ENCODE data around the gene ANO1. TPM values are rescaled to one million over a fixed set of nuclear protein-coding genes. Genes with fewer than 3 reads are reported as not detected.

The ANO1 gene
- total RNA-seq, 2 donors from 2014 or later = 15.9 to 25.6 TPM

DNA sequence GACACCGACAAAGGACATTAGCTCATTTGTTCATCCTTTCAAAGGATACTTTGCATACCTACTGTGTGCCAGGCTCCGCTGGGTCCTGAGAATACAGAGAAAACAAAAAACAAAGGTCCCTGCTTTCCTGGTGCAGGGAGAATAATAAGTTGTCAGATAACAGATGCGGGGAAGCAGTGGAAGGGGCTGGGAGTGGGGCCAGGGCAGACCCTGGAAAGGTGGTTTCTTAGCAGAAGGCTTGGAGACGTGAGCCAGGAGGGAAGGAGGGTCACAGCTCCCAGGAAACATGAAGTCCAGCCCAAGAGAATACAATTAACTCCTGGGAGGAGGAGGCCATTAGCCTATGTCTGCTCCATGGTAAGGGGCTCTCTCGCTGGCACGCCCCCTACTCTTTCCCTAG lies 9.8 kb upstream of the ANO1 start:
- no peak for ATAC-seq
- no peak for DNase-seq
- intact Hi-C loops (cut with DNase I, micrococcal nuclease) = no loop called here

DNA sequence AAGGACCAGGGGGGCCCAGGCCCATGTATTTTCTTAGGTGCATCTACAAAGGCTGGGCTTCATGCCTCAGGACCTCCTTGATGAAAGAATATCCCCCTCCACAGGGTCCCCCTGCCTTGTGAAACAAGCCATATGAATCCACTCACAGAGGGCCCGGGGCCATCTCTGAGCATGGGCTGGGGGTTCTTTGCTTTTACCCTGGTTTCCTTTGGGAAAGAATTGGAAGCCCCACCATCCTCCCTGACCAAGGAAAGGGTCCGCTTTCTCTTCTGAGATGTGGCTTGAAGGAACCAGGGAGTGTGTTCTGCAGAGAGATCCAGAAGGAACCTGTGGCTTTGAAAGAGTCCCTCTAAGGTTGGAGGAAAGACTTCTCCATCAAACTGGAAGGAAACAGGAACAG lies 9.2 kb upstream of the ANO1 start:
- DNase-seq = no peak
- intact Hi-C loops (cut with DNase I, micrococcal nuclease) = no loop called here
- ATAC-seq = no peak

DNA sequence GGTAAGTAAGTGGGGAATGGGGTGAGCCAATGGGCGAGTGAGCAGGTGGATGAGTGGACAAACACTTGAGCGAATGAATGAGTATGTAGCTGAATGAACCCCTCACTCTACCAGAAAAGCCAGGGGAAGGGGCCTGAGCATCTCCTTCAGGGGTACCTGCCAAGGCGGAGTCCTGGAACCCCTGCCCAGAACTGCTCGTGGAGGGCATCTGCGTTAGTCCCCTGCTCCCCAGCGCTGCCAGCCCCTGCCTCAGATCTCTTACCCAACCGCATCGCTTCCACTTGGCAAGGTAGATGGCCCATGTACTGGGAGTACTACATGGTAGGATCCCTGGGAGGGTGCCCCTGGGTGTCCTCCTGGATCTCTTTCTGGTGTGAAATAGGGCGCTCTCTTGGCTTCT lies 7.4 kb upstream of the ANO1 start:
- no peak for ATAC-seq
- intact Hi-C loops (cut with DNase I, micrococcal nuclease) = no loop called here
- peak in 1 of 2 donors; percentile 4 for DNase-seq

DNA sequence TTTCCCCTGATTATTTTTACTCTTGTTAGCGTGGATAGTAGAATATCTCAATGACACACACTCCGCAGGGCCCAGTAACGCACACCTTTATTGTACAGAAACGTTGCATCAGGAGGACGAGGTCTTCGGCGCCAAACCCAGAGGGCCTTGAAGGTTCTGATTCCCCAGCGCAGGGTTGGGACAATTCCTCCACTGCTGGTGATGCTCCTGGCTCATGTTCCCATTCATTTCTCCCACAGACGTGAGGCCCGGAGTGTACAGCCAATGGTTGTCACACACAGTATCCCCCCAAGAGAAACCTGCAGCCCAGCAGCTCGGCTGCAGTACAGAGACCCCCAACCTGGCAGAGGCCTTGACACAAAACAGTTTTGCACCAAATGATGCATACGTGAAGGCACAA lies 6.1 kb upstream of the ANO1 start:
- DNase-seq (peak in 1 of 2 donors; percentile 9), ATAC-seq (no peak)
- intact Hi-C loops (cut with DNase I, micrococcal nuclease) = no loop called here

DNA sequence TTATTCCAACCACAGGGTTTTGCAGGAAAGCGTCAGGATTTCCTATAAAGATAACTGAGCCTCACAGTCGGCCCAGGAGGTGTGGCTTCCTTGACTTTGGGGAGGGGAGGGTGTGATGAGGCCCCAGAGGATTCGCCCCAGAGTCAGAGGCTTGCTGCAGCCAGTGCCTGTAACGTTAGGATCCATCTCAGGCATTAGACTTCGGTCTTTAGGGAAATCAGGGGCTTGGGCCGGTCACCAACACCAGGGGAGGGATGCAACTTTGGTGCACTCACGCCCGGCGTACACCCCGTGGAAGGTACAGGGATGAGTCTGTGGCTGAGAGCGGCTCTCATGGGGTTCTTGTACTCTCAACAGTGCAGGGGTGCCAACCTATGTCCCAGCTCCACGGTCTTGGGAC lies 5.7 kb upstream of the ANO1 start:
- ATAC-seq (no peak), DNase-seq (peak in 1 of 2 donors; percentile 12)
- intact Hi-C loops (cut with DNase I, micrococcal nuclease) = no loop called here

DNA sequence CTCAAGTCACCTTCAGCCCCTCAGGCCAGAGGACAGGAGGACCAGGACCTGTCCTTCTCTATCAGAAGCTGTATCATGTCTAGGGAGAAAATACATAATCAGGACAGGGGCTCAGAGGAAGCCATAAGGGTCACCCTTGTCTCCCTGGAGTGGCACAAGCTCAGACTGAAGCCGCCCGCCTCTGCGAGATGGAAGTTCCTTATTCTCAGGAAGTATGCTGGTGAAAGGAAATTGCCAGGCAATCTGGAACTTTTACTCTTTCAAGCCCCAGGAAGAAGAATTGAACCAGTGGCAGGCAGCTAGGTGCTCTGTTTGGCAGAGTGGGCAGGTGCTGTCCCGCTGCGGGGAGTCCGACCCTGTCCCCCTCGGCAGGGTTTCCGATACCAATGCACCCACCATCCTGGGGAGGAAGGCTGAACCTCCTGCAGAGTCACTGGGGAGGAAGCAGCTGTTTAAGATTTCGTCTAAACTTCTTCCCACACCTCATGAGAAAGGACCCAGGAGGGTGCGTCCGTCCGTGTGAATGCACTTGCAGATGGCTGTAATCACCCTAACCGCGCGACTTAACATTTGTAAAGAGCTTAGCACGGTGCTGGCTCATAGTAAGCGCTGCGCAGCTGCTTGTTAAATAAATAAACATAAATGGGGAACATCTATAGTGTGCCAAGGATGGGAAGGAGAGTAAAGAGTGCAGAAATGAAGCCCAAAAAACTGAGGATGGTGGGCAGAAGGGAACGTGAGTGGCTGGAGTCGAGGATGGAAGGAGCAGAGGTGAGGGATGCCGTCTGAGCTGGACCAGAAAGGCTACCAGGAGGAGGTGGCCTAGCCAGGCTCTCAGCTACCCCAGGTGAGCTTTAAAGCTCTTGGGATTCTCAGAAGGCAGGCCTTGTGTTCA lies 5.0 kb upstream of the ANO1 start:
- no peak for ATAC-seq
- intact Hi-C loops (cut with DNase I, micrococcal nuclease) = no loop called here
- DNase-seq = no peak

DNA sequence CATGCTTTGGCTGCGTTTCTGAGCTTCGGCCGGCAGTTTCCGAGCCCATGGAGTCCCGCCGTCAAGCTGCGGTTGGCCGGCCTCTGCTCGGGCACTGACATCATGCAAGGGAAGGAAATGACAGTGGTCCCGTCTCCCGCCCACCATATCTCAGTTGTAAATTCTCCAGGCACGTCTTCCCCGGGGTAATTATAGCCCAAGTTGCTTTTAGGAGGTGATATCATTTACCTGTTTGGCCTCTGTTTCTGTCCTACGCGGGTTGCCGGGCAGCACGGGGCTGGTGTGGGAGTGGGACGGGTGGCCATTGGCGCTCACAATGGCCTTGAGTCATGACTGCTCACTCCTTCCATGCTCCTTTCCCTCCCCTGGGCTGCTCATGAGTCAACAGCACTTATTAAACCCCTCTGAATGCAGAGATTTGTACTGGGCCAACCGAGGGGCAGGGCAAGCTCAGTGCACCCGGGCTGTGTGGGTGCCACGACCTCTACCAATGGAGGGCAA lies 4.2 kb upstream of the ANO1 start:
- DNase-seq (no peak), ATAC-seq (no peak)
- intact Hi-C loops (cut with DNase I, micrococcal nuclease) = no loop called here

DNA sequence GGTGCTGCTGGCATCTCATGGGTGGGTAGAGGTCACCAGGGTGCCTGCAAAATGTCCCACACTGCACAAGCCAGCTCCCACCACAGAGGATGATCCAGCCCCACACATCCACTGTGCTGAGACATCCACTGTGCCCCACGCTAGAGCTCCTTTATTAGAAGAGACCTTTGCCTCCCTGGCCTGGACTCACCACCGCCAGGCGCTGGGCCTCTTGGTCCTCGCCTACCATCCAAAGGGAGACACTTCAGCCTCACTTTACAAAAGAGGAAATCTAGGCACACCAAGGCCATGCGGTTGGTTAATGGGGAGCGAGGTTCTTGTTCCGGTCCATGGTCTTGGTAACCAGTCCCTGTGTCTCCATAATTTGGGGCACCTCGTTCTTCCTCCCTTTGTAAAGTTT lies 3.4 kb upstream of the ANO1 start:
- intact Hi-C loops (cut with DNase I, micrococcal nuclease) = no loop called here
- DNase-seq (no peak), ATAC-seq (no peak)

DNA sequence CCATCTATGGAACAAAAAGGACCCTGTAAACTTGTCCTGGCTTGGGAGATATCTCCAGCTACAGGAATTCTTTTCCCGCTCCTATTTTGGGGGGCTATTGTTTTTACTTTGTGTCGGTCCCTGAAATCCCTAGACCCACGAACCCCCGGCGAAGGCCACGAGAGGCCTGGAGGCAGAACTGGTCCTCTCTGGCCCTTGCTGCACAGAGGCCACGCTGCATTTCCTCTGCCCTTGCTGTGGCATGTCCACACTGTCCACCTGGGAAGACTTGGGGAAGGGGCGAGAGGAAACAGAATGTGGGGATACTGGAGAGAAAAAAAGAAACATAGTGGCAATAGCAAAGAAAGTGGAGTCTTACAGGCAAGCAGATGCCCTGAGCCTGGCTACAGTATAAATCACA lies 2.3 kb upstream of the ANO1 start:
- DNase-seq (no peak), ATAC-seq (no peak)
- intact Hi-C loops (cut with DNase I, micrococcal nuclease) = no loop called here

DNA sequence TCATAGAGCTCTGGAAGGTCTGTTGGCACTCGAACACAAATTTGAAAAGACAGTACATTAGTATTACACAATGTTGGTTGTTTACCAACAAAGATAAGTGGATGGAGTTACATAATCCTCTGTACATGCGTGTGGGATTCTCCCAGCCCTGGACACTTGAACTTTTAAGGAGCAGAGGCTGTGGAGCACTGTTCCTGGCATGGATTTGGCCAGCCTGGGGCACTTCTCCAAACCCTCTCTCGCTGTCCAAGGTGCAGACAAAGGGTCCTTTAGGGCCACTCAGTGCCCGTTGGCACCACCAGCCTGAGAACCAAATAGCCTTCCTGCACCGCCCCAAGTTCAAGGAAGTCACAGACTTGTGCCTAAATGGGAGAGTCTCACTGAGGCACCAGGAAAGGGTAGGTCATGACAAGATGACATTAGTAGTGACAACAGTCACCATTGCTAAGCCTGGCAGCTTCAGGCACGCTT lies 1.6 kb upstream of the ANO1 start:
- intact Hi-C loops (cut with DNase I, micrococcal nuclease) = no loop called here
- DNase-seq (no peak), ATAC-seq (no peak)

DNA sequence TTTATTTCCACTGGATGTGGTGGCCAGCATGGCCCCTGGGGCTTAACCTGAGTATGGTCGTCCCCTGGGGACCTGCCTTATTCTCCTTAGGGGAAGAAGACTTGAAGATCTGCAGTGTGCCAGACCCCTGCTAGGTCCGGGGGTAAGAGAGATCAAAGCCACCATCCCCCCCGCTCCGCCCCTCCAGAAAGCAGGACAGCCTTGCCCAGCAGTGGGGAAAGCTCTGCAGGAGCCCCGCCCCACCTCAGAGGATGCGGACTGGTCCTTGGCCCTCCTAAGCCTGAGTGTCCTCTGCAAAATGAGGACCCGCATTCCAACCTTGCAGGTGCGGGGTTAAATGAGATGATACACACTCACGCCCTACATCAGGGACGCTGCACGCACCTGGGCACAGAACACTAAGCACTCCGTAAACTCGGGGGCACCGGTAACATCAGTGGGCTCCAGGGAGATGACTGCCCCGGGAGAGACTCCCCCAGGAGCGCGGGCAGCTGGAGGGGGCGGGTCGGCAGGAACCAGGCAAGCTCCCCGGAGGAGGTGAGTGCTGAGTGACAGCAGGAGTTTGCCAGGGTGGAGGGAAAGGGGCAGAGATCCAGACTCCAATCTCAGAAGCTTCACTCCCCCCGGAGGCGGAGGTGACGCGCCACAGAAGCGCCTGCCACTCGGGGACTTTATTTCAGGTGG lies 564 bp upstream of the ANO1 start:
- intact Hi-C loops (cut with DNase I, micrococcal nuclease) = no loop called here
- DNase-seq = no peak
- ATAC-seq = no peak

DNA sequence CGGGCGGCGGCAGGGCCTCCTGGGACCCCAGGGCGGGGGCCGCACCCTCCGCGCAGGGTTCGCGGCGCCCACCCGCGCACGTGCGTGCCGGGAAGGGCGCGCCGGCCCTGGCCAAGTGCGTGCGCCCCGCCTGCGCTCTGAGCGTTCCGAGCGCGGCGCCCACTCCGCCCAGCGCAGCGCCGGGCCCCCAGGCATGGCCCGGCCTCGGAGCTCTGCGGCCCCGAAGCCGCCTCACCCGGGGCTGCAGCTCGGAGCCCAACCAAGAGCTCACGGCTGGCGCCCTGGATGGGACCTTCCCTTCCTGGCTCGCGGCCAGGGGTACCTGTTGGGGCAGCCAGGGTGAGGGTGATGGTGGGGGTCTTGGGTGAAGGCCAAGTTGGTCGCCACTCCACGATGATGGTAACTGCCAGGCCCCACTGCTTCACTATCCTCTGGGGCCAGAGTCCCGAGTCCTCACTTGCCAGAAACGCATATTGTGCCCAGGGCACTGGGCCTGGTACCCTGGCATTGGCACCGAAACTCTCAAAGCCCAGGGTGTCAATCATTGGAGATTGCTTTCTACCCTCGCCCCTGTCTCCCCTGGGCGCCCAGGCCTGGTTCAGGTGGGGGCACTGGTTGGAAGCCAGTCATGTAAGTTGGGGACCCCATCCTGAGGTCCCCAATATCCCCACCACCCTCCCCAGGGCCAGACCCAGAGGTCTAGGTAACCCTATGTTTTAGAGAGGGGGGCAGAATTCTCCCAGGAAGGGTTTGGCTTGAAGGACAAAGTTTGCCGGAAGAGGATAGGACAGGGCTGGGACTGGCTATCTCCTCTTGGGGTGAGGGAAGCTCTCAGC lies 882 bp downstream of the ANO1 start:
- intact Hi-C loops (cut with DNase I, micrococcal nuclease) = no loop called here
- ATAC-seq (no peak), DNase-seq (no peak)

DNA sequence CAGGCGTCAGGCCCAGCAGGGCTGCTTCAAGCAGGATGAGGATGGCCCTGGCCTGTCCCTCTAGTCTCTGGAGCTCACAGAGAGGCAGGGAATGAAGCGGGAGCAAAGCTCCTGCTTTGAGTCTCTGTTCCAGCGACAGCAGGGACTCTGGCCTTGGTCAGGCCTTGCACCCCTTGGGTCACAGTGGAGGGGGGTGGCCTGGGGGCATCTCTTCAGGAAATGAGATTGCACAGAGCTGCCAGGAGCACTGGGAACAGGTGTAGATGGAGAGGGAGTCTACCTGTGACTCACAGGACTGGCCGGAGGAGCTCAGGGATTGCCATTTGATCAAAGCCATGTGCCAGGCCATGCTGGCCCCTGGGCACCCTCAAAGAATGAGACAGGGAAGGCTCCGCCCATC lies 1.6 kb downstream of the ANO1 start:
- DNase-seq = no peak
- intact Hi-C loops (cut with DNase I, micrococcal nuclease) = no loop called here
- ATAC-seq = no peak

DNA sequence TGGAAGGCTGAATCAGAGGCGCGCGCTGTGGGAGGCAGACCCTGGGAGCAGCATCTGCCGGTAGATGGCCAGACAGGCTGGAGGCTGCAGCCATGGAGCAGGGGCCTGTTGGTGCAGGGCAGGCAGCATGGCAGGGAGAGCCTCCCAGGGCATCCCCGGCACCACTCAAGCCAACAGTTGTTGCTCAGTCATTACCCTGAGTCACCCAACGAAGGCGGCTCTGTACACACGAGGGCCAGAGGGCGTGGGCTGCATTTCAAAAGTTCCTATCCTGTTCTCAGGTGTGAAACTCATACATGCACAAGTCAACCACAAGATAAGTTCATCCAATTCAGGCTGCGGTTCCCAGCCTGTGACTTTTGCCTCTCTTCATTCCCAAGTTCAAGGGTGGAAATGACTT lies 2.6 kb downstream of the ANO1 start:
- DNase-seq = no peak
- intact Hi-C loops (cut with DNase I, micrococcal nuclease) = no loop called here
- peak; percentile 77 for ATAC-seq

DNA sequence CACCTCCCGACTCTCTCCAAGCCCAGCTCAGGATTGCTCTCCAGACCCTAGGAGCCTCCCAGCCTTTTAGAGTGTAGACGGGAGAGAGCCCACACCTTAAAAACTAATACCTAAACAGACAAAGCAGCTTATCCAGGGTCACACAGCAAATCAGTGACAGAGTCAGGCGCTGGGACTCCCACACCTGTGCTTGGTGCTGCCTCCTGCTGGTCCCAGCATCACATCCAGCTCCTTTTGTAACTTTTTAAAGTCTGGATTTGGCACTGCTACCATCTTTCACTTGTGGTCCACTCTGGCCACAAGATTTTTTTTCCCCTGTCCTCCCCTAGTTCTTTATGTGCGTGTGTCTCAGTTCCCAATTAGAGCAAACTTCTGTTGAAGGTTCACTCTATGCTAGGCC lies 4.7 kb downstream of the ANO1 start:
- intact Hi-C loops (cut with DNase I, micrococcal nuclease) = no loop called here
- no peak for DNase-seq
- no peak for ATAC-seq

DNA sequence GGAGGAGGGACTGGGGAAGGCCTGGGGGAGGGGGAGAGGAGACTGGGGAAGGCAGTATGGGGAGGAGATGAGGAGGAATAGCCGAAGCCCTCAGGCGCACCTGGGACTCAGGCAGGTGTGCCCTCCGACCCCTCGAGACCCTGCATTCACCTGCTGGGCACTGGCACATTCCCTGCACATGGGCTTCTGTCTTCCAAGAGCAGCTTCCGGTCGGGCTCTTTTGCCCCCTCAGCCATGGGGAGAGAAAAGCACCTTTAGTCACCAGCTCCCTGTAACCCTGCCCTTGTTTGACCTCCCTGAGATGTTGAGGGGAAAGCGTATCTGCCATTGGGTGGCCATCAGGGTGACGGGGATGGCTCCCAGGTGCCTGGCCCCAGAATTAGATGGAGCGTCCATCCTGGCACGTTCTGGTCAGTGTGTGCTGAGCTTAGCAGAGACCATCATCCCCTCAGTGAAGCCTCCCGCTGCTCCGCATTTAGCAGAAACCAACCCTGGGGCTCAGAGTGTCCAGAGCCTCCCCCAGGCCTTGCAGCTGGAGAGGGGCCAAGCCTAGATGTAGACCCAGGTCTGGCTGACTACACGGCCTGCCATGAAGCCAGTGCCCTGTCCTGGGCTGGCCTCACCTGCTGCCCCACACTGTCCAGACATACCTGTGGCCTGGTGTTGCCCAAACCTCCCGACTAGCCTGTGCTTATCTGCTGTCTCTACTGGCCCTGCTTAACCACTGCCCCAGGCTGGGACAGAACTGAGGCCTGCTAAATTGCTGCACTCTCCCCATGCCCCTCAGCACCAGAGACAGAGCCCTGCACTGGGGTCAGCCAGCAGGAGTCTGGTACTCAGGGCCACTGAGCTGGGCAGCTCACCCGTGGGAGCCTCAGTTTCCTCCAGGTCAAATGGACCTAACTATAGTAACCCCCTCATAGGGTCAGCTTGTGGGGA lies 6.2 kb downstream of the ANO1 start:
- intact Hi-C loops (cut with DNase I, micrococcal nuclease) = no loop called here
- ATAC-seq (no peak), DNase-seq (no peak)

DNA sequence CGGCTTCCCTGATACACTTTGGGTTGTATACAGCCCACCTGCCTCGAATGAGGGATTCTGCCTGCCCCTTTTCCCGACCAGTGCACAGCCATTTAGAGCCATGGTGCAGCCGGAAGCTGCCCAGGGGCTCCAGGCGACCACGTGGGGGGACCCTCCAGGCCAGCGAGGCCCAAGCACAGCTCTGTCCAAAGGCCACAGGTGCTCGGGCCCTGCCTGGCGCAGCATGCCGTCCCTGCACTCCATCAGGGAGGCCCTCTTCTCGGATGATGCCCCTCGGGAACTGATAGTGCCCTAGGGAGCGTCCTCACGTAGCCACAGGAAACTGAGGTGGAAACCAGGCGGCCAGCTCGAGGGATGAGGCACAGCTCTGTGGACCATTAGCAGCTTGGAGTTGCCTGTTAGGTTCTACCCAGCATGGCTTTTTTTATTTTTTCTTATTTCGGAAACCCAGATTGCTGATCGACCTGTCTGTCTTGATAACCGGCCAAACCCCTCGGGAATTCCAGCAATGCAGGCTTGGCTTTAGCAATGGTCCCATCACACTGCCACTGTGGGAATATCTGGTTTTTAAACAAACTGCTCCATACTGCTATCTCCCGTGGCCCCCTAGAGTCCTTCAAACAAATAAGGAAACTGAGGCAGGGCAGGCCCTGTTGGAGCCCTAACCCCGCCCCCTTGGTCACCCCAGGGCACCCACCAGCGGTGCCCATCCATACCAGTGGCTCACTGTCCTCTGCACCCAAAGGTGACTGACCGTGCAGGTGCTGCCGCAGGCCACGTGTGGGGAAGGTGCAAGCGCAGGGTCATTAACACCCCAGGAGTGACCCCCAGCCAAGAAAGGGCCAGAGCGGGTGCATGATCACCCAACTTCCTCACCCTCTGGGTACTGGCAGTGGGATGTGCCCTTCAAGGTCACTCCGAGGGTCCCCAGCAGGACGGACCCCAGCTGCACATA lies 8.0 kb downstream of the ANO1 start:
- intact Hi-C loops (cut with DNase I, micrococcal nuclease) = no loop called here
- ATAC-seq (no peak), DNase-seq (no peak)

All from left colon (tissue), 2 donors.